Progenitor cell of endocrine pancreas (in vitro differentiated cells): ENCODE results near the gene CAPS. TPM values are rescaled to one million over a fixed set of nuclear protein-coding genes. Genes with fewer than 3 reads are reported as not detected.

Source experiments
- DNase-seq: peaks from one replicate; pipeline ENCODE4 v3.0.0; 2021; ENCODE audit warnings: low spot score; ENCODE audit not compliant: unreplicated experiment
- H3K27ac Mint-ChIP-seq: 2 replicates; pipeline ENCODE4 v1.8.0; 2021; ENCODE audit warnings: mild to moderate bottlenecking, moderate library complexity, mixed read lengths
- H3K27me3 Mint-ChIP-seq: 2 replicates; pipeline ENCODE4 v1.8.0; 2021; ENCODE audit warnings: mixed read lengths
- H3K36me3 Mint-ChIP-seq: 2 replicates; pipeline ENCODE4 v1.8.0; 2022; ENCODE audit warnings: mixed read lengths; ENCODE audit not compliant: insufficient read depth
- H3K4me1 Mint-ChIP-seq: 2 replicates; pipeline ENCODE4 v1.8.0; 2021; ENCODE audit warnings: low read depth, mixed read lengths
- H3K4me3 Mint-ChIP-seq: 2 replicates; pipeline ENCODE4 v1.8.0; 2021; ENCODE audit warnings: low read depth, mild to moderate bottlenecking, moderate library complexity, mixed read lengths
- H3K9me3 Mint-ChIP-seq: 2 replicates; pipeline ENCODE4 v1.8.0; 2021; ENCODE audit warnings: low read depth, mixed read lengths
- total RNA-seq: library from RNA; stranded (reverse); gene quantifications from 2 replicates; pipeline ENCODE4 v1.2.1, GENCODE V29; 2021
- TF ChIP-seq, protein P1 (sequence below): fragments of 200-600 bp; sonication (generic); IDR thresholded peaks from one replicate; pipeline ENCODE4 v1.5.0; 2021; ENCODE audit warnings: antibody characterized with exemption, mild to moderate bottlenecking; ENCODE audit not compliant: unreplicated experiment

Gene CAPS
- total RNA-seq, 1 donor from 2014 or later, result 22.5 TPM

DNA sequence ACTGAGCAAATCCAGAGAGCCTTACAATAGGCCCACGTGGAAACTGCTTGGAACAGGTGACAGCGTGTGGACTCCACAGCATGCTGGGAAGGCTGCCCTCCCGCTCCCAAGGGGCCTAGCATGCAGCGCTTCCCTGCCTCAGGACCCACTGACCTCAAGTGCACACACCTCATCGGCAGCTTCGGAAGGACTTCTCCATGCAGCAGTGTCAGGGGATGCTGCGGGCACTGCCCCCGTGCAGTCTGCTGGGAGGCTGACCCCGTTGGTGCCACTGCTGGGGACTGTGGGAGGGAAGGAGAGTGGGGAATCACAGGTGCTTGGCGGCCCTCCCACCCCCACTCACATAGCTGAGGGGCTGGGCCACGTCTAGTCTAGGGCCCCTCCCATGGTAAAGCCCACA, 17.2 kb downstream of the CAPS start:
- Mint-ChIP-seq H3K9me3 (no peaks in the 10 kb centered on the region), H3K4me3 (no peak overlapping the region), H3K27me3 (no peaks in the 10 kb centered on the region), H3K36me3 (peaks cover 13% of the 10 kb centered on the region), H3K27ac (no peak overlapping the region), H3K4me1 (peaks cover 2% of the 10 kb centered on the region)
- DNase-seq, result no peak
- TF ChIP-seq, protein P1, sequence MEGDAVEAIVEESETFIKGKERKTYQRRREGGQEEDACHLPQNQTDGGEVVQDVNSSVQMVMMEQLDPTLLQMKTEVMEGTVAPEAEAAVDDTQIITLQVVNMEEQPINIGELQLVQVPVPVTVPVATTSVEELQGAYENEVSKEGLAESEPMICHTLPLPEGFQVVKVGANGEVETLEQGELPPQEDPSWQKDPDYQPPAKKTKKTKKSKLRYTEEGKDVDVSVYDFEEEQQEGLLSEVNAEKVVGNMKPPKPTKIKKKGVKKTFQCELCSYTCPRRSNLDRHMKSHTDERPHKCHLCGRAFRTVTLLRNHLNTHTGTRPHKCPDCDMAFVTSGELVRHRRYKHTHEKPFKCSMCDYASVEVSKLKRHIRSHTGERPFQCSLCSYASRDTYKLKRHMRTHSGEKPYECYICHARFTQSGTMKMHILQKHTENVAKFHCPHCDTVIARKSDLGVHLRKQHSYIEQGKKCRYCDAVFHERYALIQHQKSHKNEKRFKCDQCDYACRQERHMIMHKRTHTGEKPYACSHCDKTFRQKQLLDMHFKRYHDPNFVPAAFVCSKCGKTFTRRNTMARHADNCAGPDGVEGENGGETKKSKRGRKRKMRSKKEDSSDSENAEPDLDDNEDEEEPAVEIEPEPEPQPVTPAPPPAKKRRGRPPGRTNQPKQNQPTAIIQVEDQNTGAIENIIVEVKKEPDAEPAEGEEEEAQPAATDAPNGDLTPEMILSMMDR, result no peak

DNA sequence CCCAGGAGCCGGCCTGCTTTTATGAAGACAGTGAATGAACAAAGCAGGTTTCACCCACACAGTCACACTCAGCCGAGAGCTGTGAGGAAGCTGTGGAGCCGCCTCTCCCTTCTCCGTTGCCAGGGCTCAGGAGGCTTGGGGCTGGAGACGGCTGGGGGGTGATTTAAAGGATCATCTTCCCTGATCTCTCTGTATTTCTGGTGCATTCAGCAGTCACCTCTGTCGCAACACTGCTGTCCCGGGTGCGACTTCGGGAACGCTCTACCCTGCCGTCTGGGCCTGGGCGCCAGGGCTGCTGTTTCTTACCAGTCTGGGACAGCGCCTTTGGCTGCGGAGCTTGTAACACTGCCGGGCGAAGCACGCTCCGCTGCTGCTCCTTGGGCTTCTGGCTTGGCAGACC, 18.1 kb downstream of the CAPS start:
- H3K36me3 Mint-ChIP-seq, result peaks cover 15% of the 10 kb centered on the region
- no peak overlapping the region for H3K4me3 Mint-ChIP-seq
- peaks cover 6% of the 10 kb centered on the region for H3K4me1 Mint-ChIP-seq
- no peaks in the 10 kb centered on the region for H3K9me3 Mint-ChIP-seq
- H3K27ac Mint-ChIP-seq, result no peak overlapping the region
- no peak for DNase-seq
- TF ChIP-seq, protein P1, result no peak
- H3K27me3 Mint-ChIP-seq, result no peaks in the 10 kb centered on the region

DNA sequence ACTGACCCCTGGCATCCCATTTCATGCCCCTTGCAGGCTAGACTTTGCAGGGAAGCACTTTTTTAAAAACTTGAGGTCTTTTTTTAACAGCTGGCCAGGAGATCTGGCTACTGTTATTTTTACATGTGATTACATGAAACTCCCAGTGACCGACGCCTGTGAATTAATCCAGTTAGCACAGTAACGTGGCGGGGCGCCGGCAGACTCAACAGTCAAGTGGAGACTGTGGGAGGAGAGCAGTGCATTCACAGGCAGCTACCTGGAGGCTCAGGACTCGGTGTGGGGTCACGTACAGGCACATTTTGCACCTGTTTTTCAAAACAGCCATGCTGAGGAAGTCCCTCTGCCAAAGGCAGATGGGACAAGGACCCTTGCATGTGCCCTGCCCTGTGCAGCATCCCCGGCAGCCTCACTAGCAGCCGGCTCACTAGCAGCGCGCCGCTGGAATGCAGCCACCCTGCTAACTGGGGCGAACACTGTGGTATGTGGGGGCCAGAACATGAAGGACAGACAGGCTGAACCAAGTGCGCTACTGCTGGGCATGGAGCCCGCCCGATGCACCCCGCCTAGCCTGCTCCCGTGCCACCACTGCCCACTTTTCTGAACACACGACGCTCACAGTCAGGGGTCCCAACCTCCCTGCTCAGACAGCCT, 18.7 kb downstream of the CAPS start:
- Mint-ChIP-seq H3K36me3 (peaks cover 16% of the 10 kb centered on the region), H3K9me3 (no peaks in the 10 kb centered on the region), H3K27me3 (no peaks in the 10 kb centered on the region), H3K4me1 (peaks cover 6% of the 10 kb centered on the region), H3K27ac (no peak overlapping the region), H3K4me3 (no peak overlapping the region)
- TF ChIP-seq, protein P1, result no peak
- DNase-seq, result no peak

DNA sequence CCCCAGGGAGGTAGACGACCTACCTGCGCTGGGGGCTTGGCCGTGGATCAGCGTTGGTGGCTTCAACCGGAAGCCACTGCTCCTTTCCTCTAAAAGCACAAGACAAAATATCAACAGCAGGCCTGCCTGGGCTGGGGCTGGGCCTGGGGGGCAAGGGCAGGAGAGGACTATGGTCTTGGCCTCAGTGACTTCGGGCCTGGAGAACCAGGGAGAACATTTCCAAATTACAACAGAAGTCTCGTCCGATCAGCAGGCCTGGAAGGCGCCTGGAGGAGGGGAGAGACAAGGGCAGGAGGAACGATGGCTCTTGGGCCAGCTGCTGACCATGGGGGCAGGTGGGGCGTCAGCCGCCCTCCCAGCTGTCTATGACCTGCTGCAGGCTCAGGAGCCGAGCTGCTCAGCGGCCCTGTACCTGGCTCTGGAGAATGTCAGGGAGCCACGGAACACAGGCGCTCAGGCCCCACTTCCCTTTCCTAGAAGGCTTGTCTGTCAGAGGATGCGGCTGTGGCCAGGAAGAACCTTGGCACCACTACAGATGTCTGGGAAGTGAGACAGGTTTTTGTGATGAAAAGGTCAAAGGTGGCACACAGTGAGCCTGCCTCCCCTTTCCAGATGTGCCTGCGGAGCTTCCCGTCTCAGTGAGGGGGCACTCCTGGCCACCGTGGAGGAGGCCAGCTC, 19.5 kb downstream of the CAPS start:
- Mint-ChIP-seq H3K4me3 (no peak overlapping the region), H3K27ac (peak overlapping the region; percentile 52), H3K36me3 (peaks cover 13% of the 10 kb centered on the region), H3K27me3 (no peaks in the 10 kb centered on the region), H3K9me3 (no peaks in the 10 kb centered on the region), H3K4me1 (peaks cover 6% of the 10 kb centered on the region)
- TF ChIP-seq, protein P1, result no peak
- DNase-seq, result no peak

DNA sequence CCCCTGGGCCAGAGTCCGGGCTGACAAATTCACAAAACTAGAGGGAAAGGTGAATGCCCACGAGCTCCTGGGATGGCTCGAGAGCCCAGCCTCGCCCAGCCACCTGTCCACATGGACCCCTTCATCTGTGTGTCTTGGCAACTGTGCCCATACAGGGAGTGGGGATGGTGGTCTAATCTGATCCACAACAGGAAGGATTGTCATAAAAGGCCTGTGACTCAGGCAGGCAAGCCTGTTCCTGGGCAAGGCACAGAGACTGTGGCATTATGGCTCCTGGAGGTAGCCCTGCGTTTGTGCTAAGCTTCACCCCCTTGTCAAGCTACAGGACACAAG, 20.0 kb downstream of the CAPS start:
- Mint-ChIP-seq H3K9me3 (no peaks in the 10 kb centered on the region), H3K27me3 (no peaks in the 10 kb centered on the region), H3K4me1 (peaks cover 6% of the 10 kb centered on the region), H3K36me3 (peaks cover 11% of the 10 kb centered on the region), H3K4me3 (no peak overlapping the region), H3K27ac (no peak overlapping the region)
- DNase-seq, result no peak
- TF ChIP-seq, protein P1, result no peak
